Stimulated activated naive CD8-positive, alpha-beta T cell treated with anti-CD3 and anti-CD28 coated beads, Interleukin-15, Interleukin-2, amounts not matched to agents 100 U/mL and 50 U/mL, for 24 hours (primary cell): ENCODE data around the gene VASH1.

ENCODE experiments used
- ATAC-seq: fragments of 150-1000 bp; cut with Tn5 transposase; one replicate; pipeline ENCODE4 v1.10.0; 2021
- DNase-seq: peaks from one replicate; pipeline ENCODE4 v3.0.0; 2021

VASH1 gene

DNA sequence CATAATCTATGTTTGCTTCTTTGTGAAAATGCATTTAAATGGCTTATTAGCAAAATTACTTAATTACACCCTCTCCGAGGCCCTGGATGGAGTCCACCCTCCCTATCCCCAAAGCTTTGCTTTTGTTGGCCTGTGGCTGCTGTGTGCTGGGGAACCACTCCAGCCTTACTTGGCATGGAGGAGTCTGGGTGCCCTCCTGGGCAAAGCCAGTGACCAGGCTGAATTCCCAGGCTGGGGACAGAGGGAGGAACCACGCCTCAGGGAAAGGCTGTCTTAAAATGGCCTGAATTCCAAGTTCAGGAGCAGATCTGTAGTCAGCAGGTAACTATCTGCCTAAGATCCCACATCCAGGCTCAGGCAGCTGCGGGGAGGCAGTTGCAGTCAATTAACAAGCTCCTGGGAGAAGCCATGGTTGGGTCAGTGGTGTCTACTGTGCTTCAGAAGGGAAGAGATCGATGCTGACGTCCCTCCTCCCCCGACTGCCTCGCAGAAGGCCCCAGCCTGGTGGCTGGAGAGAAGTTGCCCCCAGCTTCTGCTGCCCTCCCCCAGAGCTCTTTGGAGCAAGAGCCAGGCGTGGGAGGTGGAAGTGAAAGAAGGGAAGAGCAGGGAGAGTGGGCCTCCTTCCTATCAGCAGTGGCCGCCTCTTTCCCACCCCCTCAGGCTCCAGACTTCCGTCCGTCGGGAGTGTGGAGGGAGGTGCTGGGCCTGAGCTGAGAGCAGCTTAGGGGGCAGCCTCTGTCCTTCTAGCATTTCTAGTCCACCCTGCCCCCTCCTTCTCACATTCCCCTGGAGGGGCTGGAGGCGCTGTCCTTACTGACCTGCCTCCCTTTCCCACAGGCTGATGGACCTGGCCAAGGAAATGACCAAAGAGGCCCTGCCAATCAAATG lies 11.3 kb downstream of the VASH1 start:
- DNase-seq (no peak), ATAC-seq (no peak)

DNA sequence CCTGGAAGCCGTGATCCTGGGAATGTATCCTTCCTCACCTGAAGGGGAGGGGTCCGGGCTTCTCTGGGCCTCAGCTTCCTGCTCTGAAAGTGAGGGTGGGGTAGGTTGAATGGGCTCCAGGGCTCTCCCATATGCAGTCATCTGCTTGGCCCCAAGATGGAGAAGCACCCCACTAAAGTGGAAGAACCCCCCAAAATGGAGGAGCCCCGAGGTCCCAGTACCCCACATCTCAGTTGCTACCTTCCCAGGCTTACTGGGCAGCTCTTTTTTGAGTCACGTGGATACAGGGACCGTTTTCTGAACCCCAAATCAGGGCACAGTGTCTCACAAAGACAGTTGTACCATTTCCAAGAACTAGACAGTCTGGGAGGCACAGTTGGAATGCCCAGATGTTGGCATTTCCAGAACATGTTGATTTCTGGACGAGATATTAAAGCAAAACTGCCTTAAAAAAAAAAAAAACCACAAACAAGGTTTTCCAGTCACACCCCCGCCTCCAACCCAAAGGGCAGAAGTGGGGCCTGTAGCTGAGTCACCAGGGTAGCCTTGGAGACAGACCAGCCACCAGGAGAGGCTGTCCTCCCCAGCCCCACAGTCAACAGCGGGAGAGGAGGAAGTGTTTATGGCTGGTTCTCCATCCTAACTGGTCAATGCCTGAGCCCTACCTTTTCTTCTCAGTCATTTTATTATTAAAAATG lies 12.1 kb downstream of the VASH1 start:
- ATAC-seq (peak; percentile 69), DNase-seq (peak; percentile 55)

DNA sequence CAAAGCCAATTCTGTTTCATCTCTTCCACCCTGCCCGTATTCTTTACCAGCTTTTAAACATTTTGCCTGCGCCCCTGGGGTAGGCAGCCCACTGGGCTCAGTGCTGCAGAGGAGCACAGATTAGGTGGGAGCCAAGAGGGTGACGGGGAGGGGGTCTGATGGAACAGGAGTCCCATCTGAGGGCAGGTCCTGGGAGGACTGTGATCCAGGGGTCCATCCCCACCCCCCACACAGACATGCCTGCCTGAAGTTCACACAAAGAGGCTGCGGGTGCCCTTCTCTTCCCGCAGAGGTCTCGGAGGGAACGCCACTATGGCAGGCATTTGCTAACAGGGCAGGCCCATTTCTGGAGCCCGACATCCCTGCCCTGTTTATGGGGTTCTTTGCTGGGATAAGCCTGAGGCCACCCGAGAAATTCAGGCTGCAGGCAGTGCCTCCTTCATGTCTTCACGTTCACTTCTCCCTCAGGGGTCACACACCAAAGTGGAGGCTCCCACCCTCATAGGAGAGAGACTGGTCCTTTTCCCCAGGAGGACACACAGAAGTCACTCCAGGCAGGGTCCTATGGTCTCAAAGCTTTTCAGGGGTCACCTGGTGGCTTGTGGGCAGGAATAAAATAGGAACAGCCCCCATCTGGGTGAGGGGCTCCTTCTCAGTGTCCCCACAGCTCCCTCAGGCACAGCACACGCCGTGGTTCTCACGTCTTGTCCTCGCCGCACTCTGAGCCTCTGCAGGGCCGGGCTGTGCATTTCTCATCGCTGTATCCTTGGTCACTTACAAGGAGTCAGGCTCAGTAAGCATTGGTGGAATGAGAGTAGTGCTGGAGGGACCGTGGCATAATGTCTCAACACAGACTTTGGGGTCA lies 12.9 kb downstream of the VASH1 start:
- no peak for ATAC-seq
- no peak for DNase-seq

DNA sequence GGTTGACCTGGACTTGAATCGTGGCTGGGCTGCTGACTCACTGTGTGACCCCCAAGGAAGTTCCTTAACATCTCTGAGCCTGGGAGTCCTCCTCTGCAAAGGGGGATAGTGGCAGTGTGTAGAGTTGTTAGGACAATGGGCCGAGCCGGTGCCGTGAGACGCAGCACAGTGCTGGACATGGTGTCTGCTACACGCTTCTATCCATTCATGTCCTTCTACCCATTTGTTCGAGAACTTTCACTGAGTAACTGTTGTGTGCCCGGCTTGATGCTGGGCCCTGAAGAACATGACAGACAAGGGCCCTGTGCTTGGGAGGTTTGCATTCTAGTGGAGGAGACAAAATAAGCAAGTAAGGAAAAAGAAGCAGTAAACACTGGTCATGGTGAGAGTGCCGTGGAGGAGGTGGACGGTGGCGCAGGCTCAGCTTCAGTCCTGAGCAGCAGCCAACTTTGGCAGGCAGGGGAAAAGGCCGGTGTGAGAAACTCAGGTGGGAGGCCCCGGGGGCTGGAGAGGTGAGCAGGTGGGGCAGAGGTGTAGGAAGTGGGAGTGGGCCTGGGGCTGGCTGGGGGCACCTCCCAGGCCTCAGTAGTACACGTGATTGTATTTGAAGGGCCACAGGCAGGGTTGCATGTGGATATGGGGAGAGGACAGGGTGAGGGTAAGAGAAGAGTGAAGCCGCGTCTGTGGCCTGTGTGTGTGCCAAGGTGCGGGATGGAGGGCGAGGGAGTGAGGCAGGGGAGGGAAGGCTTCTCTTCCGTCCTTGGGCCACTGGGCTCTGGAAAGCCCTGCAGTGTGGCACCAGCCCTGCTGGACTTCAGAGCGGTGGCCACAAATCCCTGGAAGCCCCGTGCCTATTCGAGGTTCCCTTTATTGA lies 13.8 kb downstream of the VASH1 start:
- no peak for DNase-seq
- no peak for ATAC-seq

DNA sequence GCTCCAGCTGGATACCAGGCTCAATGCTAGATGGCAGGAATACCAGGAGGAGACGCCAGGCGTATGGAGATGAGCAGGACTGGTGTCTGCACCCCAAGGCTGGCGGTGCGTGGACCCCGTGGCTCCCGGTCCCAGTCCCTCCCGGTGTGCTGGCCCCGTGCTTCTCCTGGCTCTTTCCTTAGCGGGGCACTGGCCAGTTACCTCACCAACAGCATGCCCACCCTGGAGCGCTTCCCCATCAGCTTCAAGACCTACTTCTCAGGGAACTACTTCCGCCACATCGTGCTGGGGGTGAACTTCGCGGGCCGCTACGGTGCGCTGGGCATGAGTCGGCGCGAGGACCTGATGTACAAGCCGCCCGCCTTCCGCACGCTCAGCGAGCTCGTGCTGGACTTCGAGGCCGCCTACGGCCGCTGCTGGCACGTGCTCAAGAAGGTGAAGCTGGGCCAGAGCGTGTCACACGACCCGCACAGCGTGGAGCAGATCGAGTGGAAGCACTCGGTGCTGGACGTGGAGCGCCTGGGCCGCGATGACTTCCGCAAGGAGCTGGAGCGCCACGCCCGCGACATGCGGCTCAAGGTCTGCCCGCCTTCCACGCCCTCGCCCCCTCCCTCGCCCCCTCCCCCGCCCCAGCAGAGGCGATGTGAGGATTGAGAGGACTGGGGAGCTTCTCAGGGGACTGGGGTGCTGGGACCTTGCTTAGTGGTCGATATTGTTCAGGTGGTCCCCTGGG lies 14.6 kb downstream of the VASH1 start:
- no peak for ATAC-seq
- no peak for DNase-seq

DNA sequence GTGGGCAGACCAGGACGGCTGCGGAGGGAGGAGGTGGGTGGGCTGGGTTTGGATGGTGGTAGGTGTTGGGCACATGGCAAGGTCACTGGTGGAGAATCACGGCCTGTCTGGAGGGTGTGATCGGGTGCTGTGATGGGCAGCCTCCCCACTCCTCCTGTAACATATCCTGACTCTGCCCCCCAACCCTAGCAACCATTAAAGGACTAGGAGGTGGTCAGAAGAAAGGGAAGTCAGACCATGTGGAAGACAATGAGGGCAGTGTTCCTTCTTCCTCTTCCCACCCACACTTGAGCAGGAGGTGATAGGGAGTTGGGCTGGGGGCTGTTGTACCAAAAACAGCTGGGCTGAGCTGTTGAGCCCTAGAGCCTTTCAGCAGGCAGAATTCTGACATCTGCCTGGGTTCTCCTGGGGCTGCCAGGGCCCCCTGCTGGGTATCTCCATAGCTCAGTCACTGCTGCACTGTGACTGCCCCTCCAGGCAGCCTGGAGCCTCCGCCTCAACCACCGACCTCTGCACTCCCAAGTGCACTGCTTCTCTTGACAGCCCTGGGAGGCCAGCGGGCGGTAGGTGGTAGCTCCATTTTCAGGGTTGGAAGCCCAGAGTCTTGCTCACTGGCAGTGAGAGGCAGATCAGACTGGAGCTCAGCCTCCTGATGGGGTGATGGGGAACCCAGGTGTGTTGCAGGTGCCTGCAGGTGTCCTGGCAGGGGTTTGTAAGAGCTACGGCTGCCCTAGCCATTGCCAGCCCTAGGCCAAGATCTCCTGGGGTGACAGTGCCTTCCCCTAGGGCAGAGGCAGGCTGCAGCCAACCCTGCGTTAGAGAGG lies 15.4 kb downstream of the VASH1 start:
- ATAC-seq (peak; percentile 15), DNase-seq (no peak)

DNA sequence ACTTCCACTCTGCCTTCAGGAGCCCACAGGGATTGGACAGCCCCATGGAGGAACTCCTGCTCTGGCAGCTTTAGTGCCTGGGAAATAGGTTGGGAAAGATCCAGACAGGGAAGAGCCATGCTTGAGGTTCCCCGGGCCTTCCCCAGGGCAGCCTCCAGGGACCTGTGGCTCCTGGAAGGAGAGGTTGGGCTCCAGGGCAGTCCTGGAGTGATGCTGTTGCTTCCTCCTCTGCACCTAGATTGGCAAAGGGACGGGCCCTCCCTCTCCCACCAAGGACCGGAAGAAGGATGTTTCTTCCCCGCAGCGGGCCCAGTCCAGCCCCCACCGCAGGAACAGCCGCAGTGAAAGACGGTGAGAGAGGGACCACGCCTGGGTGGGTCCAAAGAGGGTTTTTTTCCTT lies 16.5 kb downstream of the VASH1 start:
- ATAC-seq (no peak), DNase-seq (no peak)

DNA sequence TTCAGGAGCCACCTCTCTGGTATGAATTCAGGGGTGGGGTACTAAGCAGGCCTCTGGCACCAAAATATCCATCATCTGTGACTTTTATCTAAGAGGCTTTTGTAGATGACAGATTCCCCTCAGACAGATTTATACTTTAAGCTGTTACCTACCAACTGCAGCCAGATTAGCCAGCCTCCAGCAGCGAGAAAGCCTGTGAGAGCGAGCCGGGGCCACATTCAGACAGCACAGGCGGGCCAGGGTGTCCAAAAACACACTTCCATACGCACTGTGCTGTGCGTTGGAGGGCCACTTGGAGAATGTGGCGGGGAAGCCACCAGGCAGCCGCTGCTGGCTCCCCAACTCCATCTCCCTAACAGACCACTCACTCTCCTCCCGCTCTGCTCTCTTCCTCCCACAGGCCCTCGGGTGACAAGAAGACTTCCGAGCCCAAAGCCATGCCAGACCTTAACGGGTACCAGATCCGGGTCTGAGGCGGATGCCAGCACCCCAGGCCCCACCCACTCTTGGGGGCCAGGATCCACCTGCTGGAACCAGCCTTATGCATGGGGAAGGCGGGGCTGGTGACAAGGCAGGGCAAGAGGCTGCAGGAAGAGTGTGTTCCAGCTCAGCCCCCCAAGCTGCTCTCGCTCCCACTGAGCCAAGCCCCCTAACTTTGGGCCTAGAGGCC lies 17.4 kb downstream of the VASH1 start:
- no peak for DNase-seq

DNA sequence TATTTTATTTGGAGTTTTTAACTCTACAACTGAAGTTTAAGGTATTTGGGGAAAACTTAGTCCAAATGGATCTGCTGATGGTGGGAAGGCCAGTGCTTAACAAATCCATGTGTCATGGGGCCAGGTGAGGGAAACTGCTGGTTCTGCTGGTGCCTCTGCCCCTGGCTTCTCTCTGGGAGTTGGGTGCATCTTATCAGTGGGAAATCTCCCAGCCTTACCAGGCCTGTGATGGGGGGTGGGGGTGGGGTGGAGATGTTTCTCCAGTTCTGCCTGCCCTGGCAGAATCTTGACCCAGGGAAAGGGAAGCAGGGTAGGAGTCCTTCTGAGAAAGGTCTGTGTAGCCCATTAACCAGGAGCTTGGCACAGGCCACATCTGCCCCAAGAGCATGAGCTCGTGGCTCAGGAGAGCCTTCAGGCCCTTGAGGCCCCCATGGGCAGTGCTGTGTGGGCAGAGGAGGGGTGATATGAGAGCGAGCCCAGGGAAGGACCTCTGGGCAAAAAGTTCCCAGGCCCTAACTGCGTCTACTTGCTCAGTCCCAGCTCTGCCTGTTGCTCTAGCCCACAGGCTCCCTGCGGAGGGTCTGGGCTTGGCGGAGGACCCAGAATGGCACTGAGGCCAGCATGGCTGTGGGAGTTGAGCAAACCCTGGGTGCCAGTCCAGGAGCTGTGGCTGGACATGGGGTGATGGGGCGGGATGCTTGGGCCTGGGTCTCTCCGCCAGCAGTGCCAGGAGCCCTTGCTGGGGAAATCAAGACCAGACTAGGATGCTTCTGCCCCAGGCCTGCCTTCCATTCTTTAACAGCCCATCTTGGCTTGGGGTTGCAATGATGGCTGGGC lies 18.2 kb downstream of the VASH1 start:
- ATAC-seq (no peak), DNase-seq (no peak)

More for the DNA sequence above, 17.4 kb downstream of the VASH1 start:
- no peak for ATAC-seq

DNA sequence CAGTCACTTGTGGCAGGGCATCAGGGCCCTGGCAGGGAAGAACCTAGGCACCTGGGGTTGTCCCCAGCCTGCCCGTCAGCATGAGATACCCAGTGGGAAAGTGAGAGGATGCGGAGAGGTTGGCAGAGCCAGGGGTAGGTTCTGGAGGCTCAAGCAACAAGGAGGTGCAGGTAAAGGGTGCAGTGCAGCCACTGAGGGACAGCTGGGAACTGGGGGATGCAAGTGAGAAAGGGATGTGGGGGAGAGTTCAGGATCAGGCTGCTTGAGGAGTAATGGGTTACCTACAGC lies 18.7 kb downstream of the VASH1 start:
- no peak for ATAC-seq
- no peak for DNase-seq

DNA sequence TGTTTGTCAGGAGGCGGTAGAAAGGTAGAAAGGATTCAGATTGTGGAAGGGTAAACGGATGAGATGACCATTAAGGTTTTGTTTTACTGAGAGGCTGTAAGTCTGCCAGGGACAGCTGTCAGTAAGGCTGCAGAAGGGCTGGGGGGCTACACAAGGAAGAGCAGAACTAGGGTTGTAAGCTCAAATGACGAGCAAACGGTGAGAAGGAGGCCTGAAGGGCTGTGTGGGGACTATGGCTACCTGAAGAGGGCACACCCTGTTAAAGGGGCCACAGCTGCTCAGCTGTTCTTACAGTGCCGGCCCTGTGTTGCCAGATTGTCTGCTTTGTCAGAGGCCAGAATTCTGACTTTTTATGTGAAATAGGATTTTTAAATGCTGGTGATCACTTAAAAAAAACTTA lies 19.1 kb downstream of the VASH1 start:
- DNase-seq: no peak
- ATAC-seq: no peak

DNA sequence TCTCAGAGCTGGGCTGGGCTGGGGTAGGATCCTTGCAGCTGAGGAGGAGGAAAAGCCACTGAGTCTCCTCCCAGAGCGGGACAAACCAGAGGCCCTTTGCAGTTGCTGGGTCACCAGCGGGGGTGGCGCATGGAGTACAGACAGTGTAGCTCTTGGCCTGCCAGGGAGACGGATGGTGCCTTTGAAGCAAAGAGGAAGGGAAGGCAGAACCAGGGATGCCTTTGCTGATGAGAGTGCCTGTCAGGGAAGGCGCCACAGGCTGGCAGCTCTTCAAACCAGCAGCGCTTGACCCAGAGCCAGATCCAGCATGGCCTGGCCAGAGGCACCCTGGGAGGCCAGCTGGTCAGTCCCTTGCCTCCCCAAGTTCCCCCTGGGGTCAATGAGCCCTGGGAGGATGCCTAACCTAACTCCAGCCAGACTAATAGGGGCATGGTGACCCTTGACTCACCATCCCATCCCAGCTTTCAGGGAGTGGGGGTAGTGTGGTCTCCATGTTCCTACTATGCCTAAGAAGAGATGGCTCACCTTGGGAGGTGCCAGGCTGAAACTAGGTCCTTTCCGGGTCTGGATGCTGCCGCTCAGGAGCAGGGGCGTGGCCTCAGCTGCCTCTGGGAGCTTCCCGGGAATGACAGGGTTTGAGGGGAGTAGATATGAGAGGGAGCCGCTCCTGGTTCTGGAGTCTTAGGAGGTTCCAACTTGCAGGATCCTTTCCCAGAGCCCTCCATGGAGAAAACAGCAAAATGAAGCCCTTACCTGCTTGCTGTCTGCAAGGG lies 19.8 kb downstream of the VASH1 start:
- DNase-seq: no peak
- ATAC-seq: no peak

DNA sequence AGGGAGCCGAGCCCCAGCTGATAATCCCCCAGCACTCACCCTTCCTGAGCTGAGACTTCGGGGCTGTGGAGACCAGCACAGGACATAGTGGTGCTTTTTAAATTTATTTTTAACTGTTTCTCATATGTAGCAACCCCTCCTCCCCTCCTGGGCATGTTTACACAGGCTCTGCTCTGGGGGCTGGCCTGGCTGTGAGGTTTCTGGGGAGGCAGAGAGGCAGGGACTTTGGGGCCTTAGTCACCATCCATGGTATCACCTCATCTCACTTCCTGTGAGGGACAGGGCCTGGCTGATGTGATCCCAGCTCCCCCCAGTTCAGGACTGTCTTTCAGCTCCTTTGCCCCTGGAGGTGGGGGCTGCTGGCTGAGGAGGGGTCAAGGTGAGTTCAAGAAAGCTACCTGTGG lies 20.4 kb downstream of the VASH1 start:
- no peak for DNase-seq
- peak; percentile 38 for ATAC-seq

DNA sequence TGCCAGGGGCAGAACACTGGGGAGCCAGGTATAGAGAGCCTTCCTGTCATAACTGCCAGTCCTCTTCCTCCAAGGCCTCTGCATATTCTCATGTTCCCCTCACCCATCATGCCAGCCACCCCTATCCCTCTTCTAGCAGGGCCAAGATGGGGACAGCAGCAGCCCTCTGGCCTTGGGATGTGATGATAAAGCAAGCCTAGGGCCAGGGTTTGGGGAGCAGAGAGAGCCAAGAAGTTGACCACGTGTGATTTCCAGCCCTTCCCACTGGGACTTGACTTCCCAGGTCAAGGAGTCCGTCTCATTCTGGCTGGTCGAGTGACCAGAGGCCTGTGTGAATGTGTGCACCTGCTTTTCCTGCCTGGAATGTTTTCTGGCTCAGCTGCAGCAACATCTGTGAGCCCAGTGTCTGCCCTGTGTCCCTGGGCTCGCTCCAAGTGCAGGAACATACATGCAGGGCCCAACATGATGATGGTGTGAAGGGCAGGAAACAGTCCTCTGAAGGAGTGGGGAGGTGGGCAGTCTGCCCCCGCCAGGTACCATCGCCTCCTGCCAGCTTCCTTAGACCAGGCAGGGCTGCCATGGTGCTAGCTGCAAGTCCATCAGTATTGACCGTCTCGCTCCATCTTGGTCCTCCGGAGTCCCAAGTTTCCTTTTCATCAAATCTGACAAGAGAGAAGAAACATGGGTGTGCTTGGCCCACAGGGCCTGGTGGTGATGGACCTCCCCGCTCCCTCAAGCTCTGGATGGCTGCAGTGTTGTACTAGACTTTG lies 21.0 kb downstream of the VASH1 start:
- ATAC-seq (no peak), DNase-seq (no peak)

DNA sequence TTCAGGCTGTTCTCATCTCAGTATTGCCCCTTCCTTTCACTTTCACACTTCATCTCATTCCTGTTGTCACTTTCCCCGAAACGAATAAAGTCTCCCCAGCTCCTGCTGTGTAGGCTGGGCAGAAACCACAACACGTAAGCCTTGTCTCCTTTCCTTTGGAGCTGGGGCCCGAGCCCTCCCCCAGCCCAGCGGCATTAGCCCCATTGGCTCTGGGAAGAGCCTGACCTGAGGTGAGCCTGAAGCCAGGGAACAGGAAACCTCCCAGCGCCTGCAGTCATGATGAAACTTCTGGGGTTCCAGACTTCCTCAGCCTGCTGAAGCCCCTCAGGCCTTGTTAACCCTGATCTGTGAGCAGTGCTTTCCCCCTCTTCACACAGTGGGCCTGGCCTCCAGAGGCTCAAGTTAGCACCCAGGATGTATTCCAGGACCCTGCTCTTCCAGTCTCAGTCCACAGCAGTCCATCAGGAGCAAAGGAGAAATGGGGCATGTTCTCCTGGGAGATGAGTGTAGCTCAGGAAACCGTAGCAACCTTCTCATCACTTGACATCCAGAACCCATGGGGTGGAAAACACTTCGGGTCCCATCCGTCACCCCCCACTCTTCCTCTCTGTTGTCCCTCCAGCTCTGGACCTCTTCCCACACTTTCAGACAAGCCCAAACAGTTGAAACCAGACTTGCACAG lies 21.8 kb downstream of the VASH1 start:
- ATAC-seq (peak; percentile 44), DNase-seq (no peak)

DNA sequence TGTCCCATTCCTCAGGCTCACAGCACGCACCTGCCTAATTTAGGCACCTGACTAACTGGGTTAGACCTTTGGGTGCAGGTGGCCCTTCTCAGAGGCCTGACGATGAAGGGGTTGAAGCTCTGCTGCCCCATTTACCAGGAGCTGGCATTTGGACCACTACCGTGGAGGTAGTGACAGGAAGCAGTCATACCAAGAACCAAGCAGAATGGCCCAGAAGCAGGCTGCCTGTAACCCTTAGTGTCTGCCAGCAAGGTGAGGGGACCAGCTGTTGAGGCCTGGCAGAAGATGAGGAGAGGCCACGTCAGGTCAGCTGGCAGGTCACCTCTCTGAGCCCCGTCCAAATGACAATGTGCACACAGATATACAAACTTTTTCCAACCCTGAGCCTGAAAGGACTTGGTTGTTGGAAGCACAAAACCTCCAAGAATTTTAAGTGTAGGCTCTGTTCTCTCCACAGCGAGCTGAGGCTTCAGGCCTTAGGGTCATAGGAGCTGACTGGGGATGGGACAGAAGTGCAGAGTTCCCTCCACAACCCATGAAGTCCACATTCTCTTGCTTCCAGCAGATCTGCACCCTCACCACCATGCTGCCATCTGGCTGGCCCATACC lies 23.1 kb downstream of the VASH1 start:
- DNase-seq (no peak), ATAC-seq (no peak)
